HCT116 (cell line): ENCODE data around the gene ELAPOR1.

ENCODE experiments used
- CEBPB ChIP-seq: IDR thresholded peaks from 2 replicates; pipeline ENCODE4 v1.6.1; 2012; ENCODE audit warnings: low read depth
- EZH2phosphoT487 ChIP-seq: fragments of 200-600 bp; IDR thresholded peaks from 2 replicates; pipeline ENCODE4 v1.6.1; 2018; ENCODE audit warnings: antibody characterized with exemption, borderline replicate concordance
- POLR2A ChIP-seq: IDR thresholded peaks from 2 replicates; pipeline ENCODE4 v1.7.0; 2011; ENCODE audit warnings: borderline replicate concordance; ENCODE audit not compliant: insufficient read depth, insufficient read length; ENCODE audit errors: extremely low read depth
- SP1 ChIP-seq: IDR thresholded peaks from 2 replicates; pipeline ENCODE4 v1.6.1; 2012; ENCODE audit warnings: low read depth
- SRF ChIP-seq: IDR thresholded peaks from 2 replicates; pipeline ENCODE4 v1.6.1; 2012; ENCODE audit warnings: low read depth
- YY1 ChIP-seq: IDR thresholded peaks from 2 replicates; pipeline ENCODE4 v1.6.1; 2011; ENCODE audit warnings: low read length, low read depth, moderate library complexity, mild to moderate bottlenecking; ENCODE audit not compliant: insufficient replicate concordance; ENCODE audit errors: extremely low read depth
- ZNF274 ChIP-seq: fragments of 200-500 bp; sonication (Bioruptor generic); IDR thresholded peaks from 2 replicates; pipeline ENCODE4 v1.6.1; 2014; ENCODE audit warnings: mild to moderate bottlenecking, low read depth, low read length, inconsistent platforms
- TF ChIP-seq, protein P1 (sequence below), 3 experiments: fragments of 200-600 bp in 1 of 3; sonication (generic) in 1 of 3; IDR thresholded peaks in 2 of 3; conservative IDR thresholded peaks in 1 of 3; 2 replicates each; pipeline ENCODE4 v1.5.1; 2012 to 2017; ENCODE audit warnings: low read depth in 2 of 3, low read length in 2 of 3, antibody characterized with exemption in 1 of 3, borderline replicate concordance in 1 of 3, control low read depth in 1 of 3, mild to moderate bottlenecking in 1 of 3, mixed read lengths in 1 of 3, mixed run types in 1 of 3, moderate library complexity in 1 of 3; ENCODE audit not compliant: insufficient read depth in 1 of 3

DNA sequence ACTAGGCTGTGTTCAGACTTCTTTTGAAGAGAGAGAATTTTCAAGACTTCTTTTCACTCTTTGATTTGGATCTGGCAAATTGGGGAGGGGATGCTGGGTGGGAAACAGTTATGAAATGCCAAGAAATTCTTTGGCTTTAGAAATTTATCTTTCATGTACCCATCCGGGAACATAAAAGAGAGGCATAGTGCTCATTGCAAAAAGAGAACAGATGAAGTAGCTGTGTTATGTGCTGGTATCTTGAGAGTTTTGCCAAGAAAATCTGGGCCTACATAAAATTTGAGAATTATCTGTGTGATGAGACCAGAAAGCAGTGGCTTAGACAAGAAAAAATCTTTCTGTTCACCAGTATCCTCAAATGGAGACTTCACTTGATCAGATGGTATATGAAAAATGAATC lies 19.0 kb upstream of the ELAPOR1 start:
- TF ChIP-seq SRF (no peak), EZH2phosphoT487 (no peak), POLR2A (no peak), SP1 (no peak), ZNF274 (no peak), CEBPB (no peak), YY1 (no peak)
- TF ChIP-seq, protein P1, sequence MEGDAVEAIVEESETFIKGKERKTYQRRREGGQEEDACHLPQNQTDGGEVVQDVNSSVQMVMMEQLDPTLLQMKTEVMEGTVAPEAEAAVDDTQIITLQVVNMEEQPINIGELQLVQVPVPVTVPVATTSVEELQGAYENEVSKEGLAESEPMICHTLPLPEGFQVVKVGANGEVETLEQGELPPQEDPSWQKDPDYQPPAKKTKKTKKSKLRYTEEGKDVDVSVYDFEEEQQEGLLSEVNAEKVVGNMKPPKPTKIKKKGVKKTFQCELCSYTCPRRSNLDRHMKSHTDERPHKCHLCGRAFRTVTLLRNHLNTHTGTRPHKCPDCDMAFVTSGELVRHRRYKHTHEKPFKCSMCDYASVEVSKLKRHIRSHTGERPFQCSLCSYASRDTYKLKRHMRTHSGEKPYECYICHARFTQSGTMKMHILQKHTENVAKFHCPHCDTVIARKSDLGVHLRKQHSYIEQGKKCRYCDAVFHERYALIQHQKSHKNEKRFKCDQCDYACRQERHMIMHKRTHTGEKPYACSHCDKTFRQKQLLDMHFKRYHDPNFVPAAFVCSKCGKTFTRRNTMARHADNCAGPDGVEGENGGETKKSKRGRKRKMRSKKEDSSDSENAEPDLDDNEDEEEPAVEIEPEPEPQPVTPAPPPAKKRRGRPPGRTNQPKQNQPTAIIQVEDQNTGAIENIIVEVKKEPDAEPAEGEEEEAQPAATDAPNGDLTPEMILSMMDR (IDR thresholded peaks at IDR 0.05 in 2 of 3, conservative IDR thresholded peaks at IDR 0.05 in 1 of 3; ENCODE audit: borderline replicate concordance in 1 of 3, insufficient read depth in 1 of 3, low read depth in 2 of 3, low read length in 2 of 3) = no peak
